IMR-90 (cell line): Measurements from ENCODE around the gene SAAL1. TPM values are rescaled to one million over a fixed set of nuclear protein-coding genes. Genes with fewer than 3 reads are reported as not detected.

Experiments
- ATAC-seq: fragments of 200-7000 bp; cut with Tn5 transposase; 2 replicates; pipeline ENCODE4 v1.9.1; 2020; ENCODE audit warnings: low read depth, mild to moderate bottlenecking, moderate library complexity
- BruUV-seq: library from RNA; stranded (reverse); fragments of 400-500 nt; replicated peaks from 2 replicates; lab custom pipeline; 2021; lab: Mats Ljungman, UMichigan
- CTCF ChIA-PET: fragments of 300-600 bp; formaldehyde crosslinking; extraction: SDS; loops from one replicate; lab custom pipeline; 2021; ENCODE audit warnings: antibody characterized with exemption; lab: Yijun Ruan, JAX
- POLR2A ChIA-PET: fragments of 300-600 bp; sonication (Branson Sonifier 250); formaldehyde crosslinking; loops from one replicate; lab custom pipeline; 2022; ENCODE audit warnings: antibody characterized with exemption; ENCODE audit not compliant: unreplicated experiment; lab: Charles Lee
- DNase-seq: peaks from one replicate; pipeline ENCODE4 v3.0.0; 2013
- H2AFZ ChIP-seq: replicated peaks from 2 replicates; pipeline ENCODE3; 2013; ENCODE audit warnings: low read length, mild to moderate bottlenecking; ENCODE audit not compliant: poor library complexity
- H2AK5ac ChIP-seq: 2 replicates; pipeline ENCODE4 v1.6.1; 2013; ENCODE audit warnings: low read depth, low read length, inconsistent platforms
- H2AK9ac ChIP-seq: replicated peaks from 2 replicates; pipeline ENCODE3; 2013; ENCODE audit warnings: mild to moderate bottlenecking, low read depth, low read length, moderate library complexity; ENCODE audit not compliant: poor library complexity
- H2BK120ac ChIP-seq: 2 replicates; pipeline ENCODE4 v1.6.1; 2013; ENCODE audit warnings: low read depth, low read length, inconsistent platforms
- H2BK15ac ChIP-seq: 3 replicates; pipeline ENCODE4 v1.6.1; 2013; ENCODE audit warnings: low read depth, low read length, inconsistent platforms
- H2BK20ac ChIP-seq: 2 replicates; pipeline ENCODE4 v1.6.1; 2013; ENCODE audit warnings: low read depth, mild to moderate bottlenecking, inconsistent platforms, low read length, moderate library complexity
- H2BK5ac ChIP-seq: 2 replicates; pipeline ENCODE4 v1.6.1; 2013; ENCODE audit warnings: mild to moderate bottlenecking, low read depth, low read length, inconsistent platforms; ENCODE audit not compliant: poor library complexity, severe bottlenecking
- H3K14ac ChIP-seq: replicated peaks from 2 replicates; pipeline ENCODE4 v1.6.1; 2013; ENCODE audit warnings: low read depth, low read length, inconsistent platforms
- H3K18ac ChIP-seq: 2 replicates; pipeline ENCODE4 v1.6.1; 2013; ENCODE audit warnings: low read depth, low read length, control low read depth
- H3K23ac ChIP-seq: 2 replicates; pipeline ENCODE4 v1.6.1; 2013; ENCODE audit warnings: low read depth, low read length, inconsistent platforms
- H3K27ac ChIP-seq: 2 replicates; pipeline ENCODE4 v1.5.1; 2013; ENCODE audit warnings: mild to moderate bottlenecking, control low read depth, low read length; ENCODE audit not compliant: insufficient read depth
- H3K27me3 ChIP-seq: 2 replicates; pipeline ENCODE4 v1.6.1; 2013; ENCODE audit warnings: low read length; ENCODE audit not compliant: control insufficient read depth, insufficient read depth
- H3K36me3 ChIP-seq: 2 replicates; pipeline ENCODE4 v1.6.1; 2013; ENCODE audit warnings: low read length, mixed read lengths; ENCODE audit not compliant: control insufficient read depth, insufficient read depth
- H3K4ac ChIP-seq: 2 replicates; pipeline ENCODE4 v1.6.1; 2013; ENCODE audit warnings: low read depth, low read length, inconsistent platforms
- H3K4me1 ChIP-seq: 2 replicates; pipeline ENCODE4 v1.6.1; 2013; ENCODE audit warnings: low read length, mixed read lengths; ENCODE audit not compliant: control insufficient read depth, insufficient read depth
- H3K4me2 ChIP-seq: 2 replicates; pipeline ENCODE4 v1.6.1; 2013; ENCODE audit warnings: low read depth, mild to moderate bottlenecking, control low read depth, low read length, moderate library complexity
- H3K4me3 ChIP-seq: 2 replicates; pipeline ENCODE4 v1.5.1; 2013; ENCODE audit warnings: low read depth, mild to moderate bottlenecking, control low read depth, low read length, moderate library complexity; ENCODE audit not compliant: insufficient read depth
- H3K56ac ChIP-seq: 2 replicates; pipeline ENCODE4 v1.6.1; 2013; ENCODE audit warnings: low read length, inconsistent platforms; ENCODE audit not compliant: insufficient read depth; ENCODE audit errors: extremely low read depth
- H3K79me1 ChIP-seq, 2 experiments: 2 replicates each; pipeline ENCODE4 v1.6.1; 2013; ENCODE audit warnings: low read length in 2 of 2, inconsistent platforms in 1 of 2, low read depth in 1 of 2
- H3K9ac ChIP-seq: 2 replicates; pipeline ENCODE4 v1.6.1; 2013; ENCODE audit warnings: low read depth, low read length, control low read depth
- H3K9me1 ChIP-seq: 2 replicates; pipeline ENCODE4 v1.6.1; 2013; ENCODE audit warnings: low read length, inconsistent platforms; ENCODE audit not compliant: insufficient read depth
- H3K9me3 ChIP-seq: 2 replicates; pipeline ENCODE4 v1.6.1; 2013; ENCODE audit warnings: low read length; ENCODE audit not compliant: control insufficient read depth, insufficient read depth
- H4K20me1 ChIP-seq: 2 replicates; pipeline ENCODE4 v1.6.1; 2013; ENCODE audit warnings: low read length, inconsistent platforms; ENCODE audit not compliant: insufficient read depth
- H4K5ac ChIP-seq: 2 replicates; pipeline ENCODE4 v1.6.1; 2013; ENCODE audit warnings: mild to moderate bottlenecking, low read depth, low read length, control low read depth
- H4K8ac ChIP-seq, 2 experiments: 2 replicates each; pipeline ENCODE4 v1.6.1; 2013; ENCODE audit warnings: low read depth in 2 of 2, low read length in 2 of 2, control low read depth in 1 of 2, inconsistent platforms in 1 of 2
- H4K91ac ChIP-seq: 2 replicates; pipeline ENCODE4 v1.6.1; 2013; ENCODE audit warnings: low read depth, low read length, inconsistent platforms; ENCODE audit not compliant: insufficient read depth
- BHLHE40 ChIP-seq: fragments of 150-350 bp; IDR thresholded peaks from 2 replicates; pipeline ENCODE4 v1.6.1; 2016; ENCODE audit warnings: mild to moderate bottlenecking, low read depth, low read length
- CEBPB ChIP-seq: IDR thresholded peaks from 2 replicates; pipeline ENCODE4 v1.6.1; 2012; ENCODE audit warnings: low read depth, low read length, improper control_type of control experiment
- CHD1 ChIP-seq: IDR thresholded peaks from 2 replicates; pipeline ENCODE4 v1.6.1; 2012; ENCODE audit warnings: low read depth, low read length, improper control_type of control experiment
- CTCF ChIP-seq: conservative IDR thresholded peaks from 2 replicates; pipeline ENCODE4 v1.5.1; 2012; ENCODE audit warnings: mild to moderate bottlenecking, low read depth, low read length, improper control_type of control experiment
- ELK1 ChIP-seq: fragments of 150-350 bp; IDR thresholded peaks from 2 replicates; pipeline ENCODE4 v1.6.1; 2016; ENCODE audit warnings: low read depth, mild to moderate bottlenecking, low read length, moderate library complexity, borderline replicate concordance
- FOS ChIP-seq: fragments of 150-350 bp; IDR thresholded peaks from 2 replicates; pipeline ENCODE4 v1.6.1; 2016; ENCODE audit warnings: low read depth, low read length
- MAFK ChIP-seq: IDR thresholded peaks from 2 replicates; pipeline ENCODE4 v1.6.1; 2012; ENCODE audit warnings: low read depth, low read length, improper control_type of control experiment
- MAZ ChIP-seq: IDR thresholded peaks from 2 replicates; pipeline ENCODE4 v1.6.1; 2012; ENCODE audit warnings: low read depth, mild to moderate bottlenecking, low read length, improper control_type of control experiment, moderate library complexity, borderline replicate concordance
- MXI1 ChIP-seq: IDR thresholded peaks from 2 replicates; pipeline ENCODE4 v1.6.1; 2012; ENCODE audit warnings: low read depth, mild to moderate bottlenecking, low read length, moderate library complexity, borderline replicate concordance
- NFE2L2 ChIP-seq: fragments of 150-350 bp; IDR thresholded peaks from 2 replicates; pipeline ENCODE4 v1.6.1; 2016; ENCODE audit warnings: low read depth, mild to moderate bottlenecking, low read length
- RAD21 ChIP-seq: IDR thresholded peaks from 2 replicates; pipeline ENCODE4 v1.6.1; 2012; ENCODE audit warnings: low read length, improper control_type of control experiment
- RCOR1 ChIP-seq: IDR thresholded peaks from 2 replicates; pipeline ENCODE4 v1.6.1; 2012; ENCODE audit warnings: mild to moderate bottlenecking, low read length, improper control_type of control experiment; ENCODE audit not compliant: insufficient replicate concordance
- RFX5 ChIP-seq: IDR thresholded peaks from 2 replicates; pipeline ENCODE4 v1.8.0; 2012; ENCODE audit warnings: low read depth, mild to moderate bottlenecking, low read length, moderate library complexity
- SMC3 ChIP-seq: fragments of 150-350 bp; IDR thresholded peaks from 2 replicates; pipeline ENCODE4 v1.6.1; 2016; ENCODE audit warnings: low read depth, mild to moderate bottlenecking, antibody characterized with exemption, low read length, moderate library complexity
- USF2 ChIP-seq: fragments of 150-350 bp; IDR thresholded peaks from 2 replicates; pipeline ENCODE4 v1.6.1; 2017; ENCODE audit warnings: mild to moderate bottlenecking, antibody characterized with exemption, low read length, low read depth
- WGBS, 2 experiments: methylation state at CpG; one replicate each; pipeline versions ENCODE4 v1.1.5 to v1.1.7; 2013; ENCODE audit warnings: missing lambda C conversion rate in 2 of 2; ENCODE audit not compliant: insufficient read length in 1 of 2; ENCODE audit errors: extremely low coverage in 2 of 2; 5-methylcytosine and 5-hydroxymethylcytosine counted together
- dilution Hi-C: fragments of 300-500 bp; cut with HindIII; formaldehyde crosslinking; loops from one replicate; pipeline ENCODE4 v1.14.3; 2018; ENCODE audit warnings: low sequenced_read_pairs; ENCODE audit not compliant: unreplicated experiment
- in situ Hi-C: fragments of 300-500 bp; cut with MboI; formaldehyde crosslinking; loops from 3 replicates; pipeline ENCODE4 v1.14.3; 2019; ENCODE audit warnings: low sequenced_read_pairs, inconsistent platforms, mixed read lengths
- intact Hi-C: fragments of 100-400 bp; cut with micrococcal nuclease; formaldehyde crosslinking; loops from 2 replicates; pipeline ENCODE4 v1.10.0; 2022
- polyA plus RNA-seq, 3 experiments: library from polyadenylated mRNA; depleted of rRNA; stranded (reverse); fragments of >200 nt; gene quantifications; 2 replicates each; pipeline ENCODE4 v1.2.3, GENCODE V29; 2012; ENCODE audit warnings: low replicate concordance in 1 of 3
- total RNA-seq: library from RNA; depleted of rRNA; stranded (reverse); fragments of >200 nt; gene quantifications from 2 replicates; pipeline ENCODE4 v1.2.3, GENCODE V29; 2012

Gene SAAL1
- total and polyA plus RNA-seq, 2 of the 4 experiments (the other 2 are of a cell fraction), result 12.5 to 12.8 TPM

GRCh38 chr11:18137186-18137800 lies 31.4 kb upstream of the SAAL1 start:
- TF ChIP-seq RFX5 (no peak), MXI1 (no peak), MAZ (no peak), SMC3 (no peak), MAFK (no peak), RCOR1 (no peak), CHD1 (no peak), CEBPB (no peak), FOS (no peak), RAD21 (no peak), NFE2L2 (no peak), ELK1 (no peak), CTCF (no peak), BHLHE40 (no peak), USF2 (no peak)
- Histone ChIP-seq H4K5ac (no peak overlapping the region), H4K91ac (no peak overlapping the region), H3K4ac (no peak overlapping the region), H3K4me3 (no peak overlapping the region), H3K18ac (no peak overlapping the region), H3K36me3 (no peaks in the 10 kb centered on the region), H3K23ac (no peak overlapping the region), H2AK5ac (no peak overlapping the region), H3K9me1 (no peaks in the 10 kb centered on the region), H2BK120ac (no peak overlapping the region), H3K27ac (no peak overlapping the region), H3K4me1 (no peaks in the 10 kb centered on the region), H3K79me1 (no peaks in the 10 kb centered on the region), H4K8ac (no peak overlapping the region), H4K20me1 (no peaks in the 10 kb centered on the region), H2BK5ac (no peak overlapping the region), H3K56ac (no peak overlapping the region), H3K9me3 (no peaks in the 10 kb centered on the region), H2BK20ac (no peak overlapping the region), H3K14ac (no peak overlapping the region), H2AFZ (no peak overlapping the region), H2BK15ac (no peak overlapping the region), H3K9ac (no peak overlapping the region), H3K4me2 (no peak overlapping the region), H3K27me3 (no peaks in the 10 kb centered on the region; the same call in 1 of the 2 replicates), H2AK9ac (no peak overlapping the region)
- POLR2A ChIA-PET, result no interaction called here
- dilution Hi-C loops, result no loop called here
- 87% methylated on average over 12 of the region's 29 CpGs; no CpG with 5 or more reads in 1 of the 2 experiments for WGBS, 2 experiments
- intact Hi-C loops, result no loop called here
- CTCF ChIA-PET, result no interaction called here
- no peak for DNase-seq
- BruUV-seq, result no TSS peak
- in situ Hi-C loops, result no loop called here
- no peak for ATAC-seq
